Endodermal cell (in vitro differentiated cells): Measurements from ENCODE around the gene MCFD2. TPM values are rescaled to one million over a fixed set of nuclear protein-coding genes. Genes with fewer than 3 reads are reported as not detected.

Experiments used
- DNase-seq: peaks from one replicate; pipeline ENCODE4 v3.0.0-alpha.2; 2017
- H3K27ac ChIP-seq: 2 replicates; pipeline ENCODE4 v1.5.1; 2013; ENCODE audit warnings: mild to moderate bottlenecking, low read depth, low read length, moderate library complexity
- H3K27me3 ChIP-seq: 2 replicates; pipeline ENCODE4 v1.6.1; 2013; ENCODE audit warnings: mild to moderate bottlenecking, low read length, moderate library complexity; ENCODE audit not compliant: insufficient read depth, control insufficient read depth, poor library complexity, severe bottlenecking
- H3K36me3 ChIP-seq: 2 replicates; pipeline ENCODE4 v1.7.0; 2013; ENCODE audit warnings: mild to moderate bottlenecking, low read length, moderate library complexity; ENCODE audit not compliant: control insufficient read depth, insufficient read depth
- H3K4me1 ChIP-seq: one replicate; pipeline ENCODE4 v1.7.0; 2013; ENCODE audit warnings: low read length; ENCODE audit not compliant: control insufficient read depth, insufficient read depth
- H3K4me3 ChIP-seq: 2 replicates; pipeline ENCODE4 v1.5.1; 2013; ENCODE audit warnings: mild to moderate bottlenecking, low read length, moderate library complexity
- H3K9ac ChIP-seq: 2 replicates; pipeline ENCODE4 v1.6.1; 2013; ENCODE audit warnings: mild to moderate bottlenecking, low read length, moderate library complexity; ENCODE audit not compliant: poor library complexity, severe bottlenecking; ENCODE audit errors: extremely low read depth
- H3K9me3 ChIP-seq: 2 replicates; pipeline ENCODE4 v1.6.1; 2013; ENCODE audit warnings: mild to moderate bottlenecking, low read length, moderate library complexity; ENCODE audit not compliant: control insufficient read depth
- H3K27ac Mint-ChIP-seq: 2 replicates; pipeline ENCODE4 v1.8.0; 2020; ENCODE audit warnings: mixed read lengths
- H3K27me3 Mint-ChIP-seq: 2 replicates; pipeline ENCODE4 v1.8.0; 2021; ENCODE audit warnings: mild to moderate bottlenecking, mixed read lengths; ENCODE audit not compliant: insufficient read depth
- H3K36me3 Mint-ChIP-seq: 2 replicates; pipeline ENCODE4 v1.8.0; 2020; ENCODE audit warnings: low read depth, mixed read lengths
- H3K4me1 Mint-ChIP-seq: 2 replicates; pipeline ENCODE4 v1.8.0; 2020; ENCODE audit warnings: mixed read lengths
- H3K4me3 Mint-ChIP-seq: 2 replicates; pipeline ENCODE4 v1.8.0; 2020; ENCODE audit warnings: mild to moderate bottlenecking, moderate library complexity, mixed read lengths
- H3K9me3 Mint-ChIP-seq: 2 replicates; pipeline ENCODE4 v1.8.0; 2020; ENCODE audit warnings: mild to moderate bottlenecking, mixed read lengths
- WGBS, 2 experiments: methylation state at CpG; one replicate each; pipeline versions ENCODE4 v1.1.5 to v1.1.7; 2013; ENCODE audit warnings: missing lambda C conversion rate in 2 of 2, mixed read lengths in 1 of 2; ENCODE audit not compliant: insufficient coverage in 1 of 2, insufficient read length in 1 of 2; 5-methylcytosine and 5-hydroxymethylcytosine counted together
- total RNA-seq, 2 donors: library from RNA; stranded (reverse); fragmentation: NEBNext Ultra II Directional in 1 of 2; extraction: Animal tissue kit (Norgen Biotek cat#: 25700) in 1 of 2; gene quantifications; 2 replicates in 1 of 2; 3 replicates in 1 of 2; pipeline ENCODE4 v1.2.1, GENCODE V29; 2021
- TF ChIP-seq, protein P1 (sequence below): fragments of 200-600 bp; sonication (generic); conservative IDR thresholded peaks from 2 replicates; pipeline ENCODE4 v1.5.0; 2021; ENCODE audit warnings: antibody characterized with exemption, mild to moderate bottlenecking

Gene MCFD2
- total RNA-seq, 2 donors from 2014 or later, result 82.4 to 82.9 TPM

DNA sequence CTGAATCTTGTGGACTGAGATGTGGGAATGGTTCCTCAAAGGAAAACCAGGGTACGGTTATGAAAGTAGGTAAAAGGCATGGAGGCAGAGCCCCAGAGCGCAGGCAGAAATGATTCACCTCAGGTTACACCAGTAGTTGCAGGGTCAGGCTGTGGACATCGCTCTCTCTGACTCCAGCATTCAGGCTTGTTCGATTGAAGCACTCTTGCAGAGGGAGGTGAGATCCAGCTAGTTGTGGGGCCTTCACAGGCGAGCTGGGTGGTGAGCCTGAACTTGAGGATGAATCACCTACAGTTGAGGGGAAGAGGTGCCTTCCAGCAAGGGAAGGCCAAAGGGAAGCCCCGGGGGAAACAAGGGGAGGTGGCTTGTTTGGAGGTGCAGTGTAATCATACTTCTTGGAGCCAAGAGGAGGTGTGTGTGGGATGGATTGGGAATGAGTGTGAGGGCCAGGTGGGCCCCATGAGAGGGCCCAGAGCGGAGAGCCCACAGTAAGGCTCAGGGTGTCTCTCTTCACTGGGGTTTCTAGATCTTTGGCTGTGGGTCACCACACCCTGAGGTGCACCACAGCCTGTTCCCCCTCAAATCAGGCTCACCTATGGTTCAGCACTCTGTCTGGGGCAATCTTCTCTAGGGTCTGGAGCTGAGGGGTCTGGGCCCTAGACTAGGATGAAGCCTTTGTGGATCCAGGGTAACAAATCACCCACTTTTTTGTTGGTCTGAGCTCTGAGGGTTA is 48.5 kb upstream of the MCFD2 start:
- H3K9me3 ChIP-seq, result no peaks in the 10 kb centered on the region
- H3K4me1 Mint-ChIP-seq, result no peaks in the 10 kb centered on the region
- no peak overlapping the region for H3K27ac ChIP-seq
- 86 to 93% methylated on average over 5 to 7 of the region's 7 CpGs for WGBS, 2 experiments
- no peak overlapping the region for H3K4me3 Mint-ChIP-seq
- TF ChIP-seq, protein P1, sequence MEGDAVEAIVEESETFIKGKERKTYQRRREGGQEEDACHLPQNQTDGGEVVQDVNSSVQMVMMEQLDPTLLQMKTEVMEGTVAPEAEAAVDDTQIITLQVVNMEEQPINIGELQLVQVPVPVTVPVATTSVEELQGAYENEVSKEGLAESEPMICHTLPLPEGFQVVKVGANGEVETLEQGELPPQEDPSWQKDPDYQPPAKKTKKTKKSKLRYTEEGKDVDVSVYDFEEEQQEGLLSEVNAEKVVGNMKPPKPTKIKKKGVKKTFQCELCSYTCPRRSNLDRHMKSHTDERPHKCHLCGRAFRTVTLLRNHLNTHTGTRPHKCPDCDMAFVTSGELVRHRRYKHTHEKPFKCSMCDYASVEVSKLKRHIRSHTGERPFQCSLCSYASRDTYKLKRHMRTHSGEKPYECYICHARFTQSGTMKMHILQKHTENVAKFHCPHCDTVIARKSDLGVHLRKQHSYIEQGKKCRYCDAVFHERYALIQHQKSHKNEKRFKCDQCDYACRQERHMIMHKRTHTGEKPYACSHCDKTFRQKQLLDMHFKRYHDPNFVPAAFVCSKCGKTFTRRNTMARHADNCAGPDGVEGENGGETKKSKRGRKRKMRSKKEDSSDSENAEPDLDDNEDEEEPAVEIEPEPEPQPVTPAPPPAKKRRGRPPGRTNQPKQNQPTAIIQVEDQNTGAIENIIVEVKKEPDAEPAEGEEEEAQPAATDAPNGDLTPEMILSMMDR, result no peak
- H3K4me3 ChIP-seq, result no peak overlapping the region
- no peaks in the 10 kb centered on the region for H3K36me3 ChIP-seq
- no peak for DNase-seq
- no peaks in the 10 kb centered on the region for H3K27me3 Mint-ChIP-seq
- H3K27ac Mint-ChIP-seq, result peak overlapping the region; percentile 24
- H3K9me3 Mint-ChIP-seq, result no peaks in the 10 kb centered on the region
- peaks cover 3% of the 10 kb centered on the region for H3K36me3 Mint-ChIP-seq
- no peaks in the 10 kb centered on the region for H3K27me3 ChIP-seq
- no peaks in the 10 kb centered on the region for H3K4me1 ChIP-seq
- H3K9ac ChIP-seq, result no peak overlapping the region

DNA sequence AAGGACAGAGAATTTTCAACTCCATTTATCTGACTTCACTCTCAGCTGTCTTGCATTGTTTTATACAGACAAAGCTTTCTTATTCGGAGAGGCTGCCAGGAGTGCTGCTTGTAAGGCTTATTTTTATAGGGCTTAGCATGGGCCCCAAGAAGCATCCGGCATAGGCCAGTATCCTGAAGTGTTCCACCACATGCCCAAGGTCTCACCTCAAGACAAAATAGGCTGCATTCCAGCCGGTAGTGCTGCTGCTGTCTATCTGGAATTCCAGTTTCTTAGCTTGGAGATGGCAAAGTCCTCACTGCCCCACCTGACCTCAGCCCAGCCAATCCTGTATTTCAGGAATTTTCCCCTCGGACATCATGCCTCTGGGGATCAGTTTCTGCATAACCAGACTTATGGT is 47.6 kb upstream of the MCFD2 start:
- H3K4me1 ChIP-seq, result no peaks in the 10 kb centered on the region
- H3K4me3 ChIP-seq, result no peak overlapping the region
- no peak overlapping the region for H3K27ac ChIP-seq
- Mint-ChIP-seq H3K27ac (no peak overlapping the region), H3K4me1 (no peaks in the 10 kb centered on the region), H3K27me3 (no peaks in the 10 kb centered on the region), H3K36me3 (peaks cover 6% of the 10 kb centered on the region), H3K9me3 (no peaks in the 10 kb centered on the region), H3K4me3 (no peak overlapping the region)
- no peaks in the 10 kb centered on the region for H3K9me3 ChIP-seq
- 92 to 93% methylated on average over 4 of the region's 4 CpGs for WGBS, 2 experiments
- no peak overlapping the region for H3K9ac ChIP-seq
- H3K36me3 ChIP-seq, result no peaks in the 10 kb centered on the region
- TF ChIP-seq, protein P1, result no peak
- DNase-seq, result peak; percentile 24
- H3K27me3 ChIP-seq, result no peaks in the 10 kb centered on the region

DNA sequence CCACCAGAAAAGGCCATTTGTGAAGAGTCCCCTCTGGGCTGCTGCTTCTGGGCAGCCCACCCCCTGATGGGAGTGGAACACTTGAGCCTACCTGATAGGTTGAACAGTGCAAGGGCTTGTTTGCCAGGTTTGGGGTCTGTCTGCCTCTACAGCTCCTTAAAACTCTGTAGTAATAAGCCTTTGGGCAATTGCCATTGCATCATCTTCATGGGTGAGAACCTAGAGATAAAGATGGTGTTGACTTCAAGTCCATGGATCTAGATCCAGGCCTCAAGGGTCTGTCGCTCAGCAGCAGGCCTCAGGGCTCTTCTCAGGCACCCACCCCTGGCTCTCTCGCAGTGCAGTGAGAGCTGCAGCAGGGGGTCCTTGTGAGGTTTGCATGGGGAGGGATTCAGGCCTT is 47.1 kb upstream of the MCFD2 start:
- TF ChIP-seq, protein P1, result no peak
- H3K4me1 Mint-ChIP-seq, result no peaks in the 10 kb centered on the region
- H3K27ac ChIP-seq, result no peak overlapping the region
- no peaks in the 10 kb centered on the region for H3K27me3 ChIP-seq
- WGBS, 2 experiments, result 89 to 100% methylated on average over 2 of the region's 2 CpGs
- no peak overlapping the region for H3K4me3 ChIP-seq
- no peak overlapping the region for H3K4me3 Mint-ChIP-seq
- no peaks in the 10 kb centered on the region for H3K9me3 Mint-ChIP-seq
- H3K27ac Mint-ChIP-seq, result no peak overlapping the region
- no peaks in the 10 kb centered on the region for H3K36me3 ChIP-seq
- H3K9ac ChIP-seq, result no peak overlapping the region
- DNase-seq, result no peak
- no peaks in the 10 kb centered on the region for H3K4me1 ChIP-seq
- H3K36me3 Mint-ChIP-seq, result peaks cover 10% of the 10 kb centered on the region
- no peaks in the 10 kb centered on the region for H3K9me3 ChIP-seq
- H3K27me3 Mint-ChIP-seq, result no peaks in the 10 kb centered on the region
